ENCODE measurements around the gene HIGD2A. TPM values are rescaled to one million over a fixed set of nuclear protein-coding genes. Genes with fewer than 3 reads are reported as not detected.

Gene HIGD2A
- total RNA-seq, 1 experiment from 2014 or later = 72.6 TPM

DNA sequence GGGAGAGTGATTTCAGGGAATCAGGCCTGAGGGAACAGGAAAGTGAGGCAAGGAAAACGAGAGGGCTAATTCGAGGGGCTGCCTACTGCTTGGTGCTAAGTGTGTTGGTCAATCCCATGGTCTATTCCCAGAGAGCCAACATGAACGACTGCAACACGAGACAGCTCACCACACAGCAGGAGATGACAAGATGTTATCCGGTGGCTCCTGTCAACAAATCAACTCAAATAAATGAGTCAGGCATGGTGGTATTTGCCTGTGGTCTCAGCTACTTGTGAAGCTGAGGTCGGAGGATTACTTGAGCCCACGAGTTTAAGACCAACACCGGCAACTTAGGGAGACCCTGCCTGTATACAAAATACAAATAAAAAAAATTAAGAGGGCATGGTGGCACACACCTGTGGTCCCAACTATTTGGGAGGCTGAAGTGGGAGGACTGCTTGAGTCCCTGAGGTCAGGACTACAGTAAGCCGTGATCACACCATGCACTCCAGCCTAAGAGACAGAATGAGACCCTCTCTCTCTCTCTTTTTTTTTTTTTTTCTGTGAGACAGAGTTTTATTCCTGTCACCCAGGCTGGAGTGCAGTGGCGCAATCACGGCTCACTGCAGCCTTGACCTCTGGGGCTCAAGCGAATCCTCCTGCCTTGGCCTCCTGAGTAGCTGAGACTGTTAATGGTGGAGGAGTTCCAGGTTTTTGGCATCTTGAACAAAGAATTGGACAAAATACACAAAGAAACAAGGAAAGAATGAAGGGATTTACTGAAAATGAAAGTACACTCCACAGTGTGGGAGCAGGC lies 50.6 kb downstream of the HIGD2A start:
- no peak for DNase-seq
- no TSS peak for BruUV-seq (replicated peaks)
- intact Hi-C loops (cut with micrococcal nuclease; ENCODE audit: unreplicated experiment) = no loop called here
- no peaks in the 10 kb centered on the region for H3K36me3 Mint-ChIP-seq (ENCODE audit: insufficient read depth, unreplicated experiment)
- no peaks in the 10 kb centered on the region for H3K27me3 Mint-ChIP-seq (ENCODE audit: unreplicated experiment)
- H3K9me3 Mint-ChIP-seq (ENCODE audit: low read depth, unreplicated experiment) = no peaks in the 10 kb centered on the region
- H3K4me1 Mint-ChIP-seq (ENCODE audit: low read depth, unreplicated experiment) = peaks cover 32% of the 10 kb centered on the region
- no peak overlapping the region for H3K27ac Mint-ChIP-seq (ENCODE audit: unreplicated experiment)
- no peak overlapping the region for H3K4me3 Mint-ChIP-seq (ENCODE audit: low read depth, unreplicated experiment)
- TF ChIP-seq, protein P1, sequence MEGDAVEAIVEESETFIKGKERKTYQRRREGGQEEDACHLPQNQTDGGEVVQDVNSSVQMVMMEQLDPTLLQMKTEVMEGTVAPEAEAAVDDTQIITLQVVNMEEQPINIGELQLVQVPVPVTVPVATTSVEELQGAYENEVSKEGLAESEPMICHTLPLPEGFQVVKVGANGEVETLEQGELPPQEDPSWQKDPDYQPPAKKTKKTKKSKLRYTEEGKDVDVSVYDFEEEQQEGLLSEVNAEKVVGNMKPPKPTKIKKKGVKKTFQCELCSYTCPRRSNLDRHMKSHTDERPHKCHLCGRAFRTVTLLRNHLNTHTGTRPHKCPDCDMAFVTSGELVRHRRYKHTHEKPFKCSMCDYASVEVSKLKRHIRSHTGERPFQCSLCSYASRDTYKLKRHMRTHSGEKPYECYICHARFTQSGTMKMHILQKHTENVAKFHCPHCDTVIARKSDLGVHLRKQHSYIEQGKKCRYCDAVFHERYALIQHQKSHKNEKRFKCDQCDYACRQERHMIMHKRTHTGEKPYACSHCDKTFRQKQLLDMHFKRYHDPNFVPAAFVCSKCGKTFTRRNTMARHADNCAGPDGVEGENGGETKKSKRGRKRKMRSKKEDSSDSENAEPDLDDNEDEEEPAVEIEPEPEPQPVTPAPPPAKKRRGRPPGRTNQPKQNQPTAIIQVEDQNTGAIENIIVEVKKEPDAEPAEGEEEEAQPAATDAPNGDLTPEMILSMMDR (IDR thresholded peaks at IDR 0.05; ENCODE audit: unreplicated experiment) = no peak
- CTCF ChIA-PET = interaction anchor here (0.7 to 1.3 kb wide), 3 partner anchors 9 to 29 kb away, joined by 3 to 8 read pairs (median 3); partner anchors contain the start of genes CLTB and FAF2

Small RNA genes within 50 kb of the gene (microRNA-seq; reads per million reads assigned to microRNA genes)
- 3.9 reads per million, percentile 7 among the genes with 10 or more reads in this experiment for gene MIR1271

Other genes starting within 250 kb of the HIGD2A start
- 24.9 and 31.8 TPM in 2 replicates for gene SIMC1, start 150.3 kb upstream of the HIGD2A start, total RNA-seq (2022)
- gene KIAA1191, start 27.0 kb upstream of the HIGD2A start, total RNA-seq (2022) = 75.8 and 79.0 TPM in 2 replicates
- 3.8 and 4.2 TPM in 2 replicates for gene ARL10, start 23.3 kb upstream of the HIGD2A start, total RNA-seq (2022)
- 84.5 and 88.5 TPM in 2 replicates for gene NOP16, start 153 bp upstream of the HIGD2A start, total RNA-seq (2022)
- gene CLTB, start 27.8 kb downstream of the HIGD2A start, total RNA-seq (2022) = 104 and 116 TPM in 2 replicates
- 68.9 and 73.6 TPM in 2 replicates for gene FAF2, start 59.6 kb downstream of the HIGD2A start, total RNA-seq (2022)
- gene RNF44, start 148.7 kb downstream of the HIGD2A start, total RNA-seq (2022) = 76.9 and 82.3 TPM in 2 replicates
- 7.8 and 13.3 TPM in 2 replicates for gene CDHR2, start 160.6 kb downstream of the HIGD2A start, total RNA-seq (2022)
- 11.5 and 12.6 TPM in 2 replicates for gene GPRIN1, start 221.4 kb downstream of the HIGD2A start, total RNA-seq (2022)
- gene SNCB, start 241.8 kb downstream of the HIGD2A start, total RNA-seq (2022) = not detected in 2 replicates
- not detected in 2 replicates for gene EIF4E1B, start 241.9 kb downstream of the HIGD2A start, total RNA-seq (2022)